ENCODE data around the gene TTLL11. TPM values are rescaled to one million over a fixed set of nuclear protein-coding genes. Genes with fewer than 3 reads are reported as not detected.

The TTLL11 gene
- total RNA-seq, 4 donors from 2014 or later = 3.2 to 11.8 (median 9.0) TPM

DNA sequence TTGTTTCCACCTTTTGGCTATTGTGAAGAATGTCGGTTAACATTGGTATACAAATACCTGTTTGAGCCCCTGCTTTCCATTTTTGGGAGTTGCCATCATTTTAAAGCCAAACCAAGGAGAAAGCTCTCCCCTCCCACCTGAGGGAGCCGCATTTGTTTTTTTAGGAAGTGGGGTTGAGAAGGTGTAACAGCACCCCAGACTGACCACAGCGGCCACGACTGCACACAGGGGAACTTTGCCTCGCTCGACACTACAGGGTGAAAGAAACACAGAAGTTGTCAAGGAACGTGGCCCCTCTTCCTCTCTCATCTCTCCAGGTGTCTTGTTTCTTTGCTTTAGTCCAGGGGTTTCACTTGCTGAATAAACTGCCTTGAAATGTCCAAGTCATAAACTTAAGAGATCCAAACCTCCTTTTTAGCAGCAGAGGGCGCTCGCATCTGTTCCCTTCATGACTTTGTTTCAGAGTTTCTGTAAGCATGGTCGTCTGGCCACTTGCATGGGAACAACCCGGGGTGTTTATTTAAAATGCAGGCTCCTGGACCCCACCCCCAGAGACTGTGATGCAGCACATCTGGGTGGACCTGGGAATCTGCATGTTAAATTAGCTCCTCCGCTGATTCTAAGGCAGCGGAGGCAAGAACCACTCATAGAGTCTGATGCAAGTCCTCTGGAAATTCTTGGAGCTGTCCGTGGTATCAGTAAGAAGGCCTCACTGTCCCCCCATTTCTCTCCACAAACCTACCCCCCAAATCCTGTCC lies 2.1 kb upstream of the TTLL11 start:
- Histone ChIP-seq H3K4me3 (no peak overlapping the region), H3K9me3 (no peaks in the 10 kb centered on the region), H3K27ac (no peak overlapping the region), H3K36me3 (no peaks in the 10 kb centered on the region), H3K4me1 (peaks cover 20 to 47% (median 23%) of the 10 kb centered on the region in 3 donors), H3K27me3 (no peaks in the 10 kb centered on the region)
- TF ChIP-seq POLR2A (IDR thresholded peaks at IDR 0.05) = no peak
- TF ChIP-seq, protein P1, sequence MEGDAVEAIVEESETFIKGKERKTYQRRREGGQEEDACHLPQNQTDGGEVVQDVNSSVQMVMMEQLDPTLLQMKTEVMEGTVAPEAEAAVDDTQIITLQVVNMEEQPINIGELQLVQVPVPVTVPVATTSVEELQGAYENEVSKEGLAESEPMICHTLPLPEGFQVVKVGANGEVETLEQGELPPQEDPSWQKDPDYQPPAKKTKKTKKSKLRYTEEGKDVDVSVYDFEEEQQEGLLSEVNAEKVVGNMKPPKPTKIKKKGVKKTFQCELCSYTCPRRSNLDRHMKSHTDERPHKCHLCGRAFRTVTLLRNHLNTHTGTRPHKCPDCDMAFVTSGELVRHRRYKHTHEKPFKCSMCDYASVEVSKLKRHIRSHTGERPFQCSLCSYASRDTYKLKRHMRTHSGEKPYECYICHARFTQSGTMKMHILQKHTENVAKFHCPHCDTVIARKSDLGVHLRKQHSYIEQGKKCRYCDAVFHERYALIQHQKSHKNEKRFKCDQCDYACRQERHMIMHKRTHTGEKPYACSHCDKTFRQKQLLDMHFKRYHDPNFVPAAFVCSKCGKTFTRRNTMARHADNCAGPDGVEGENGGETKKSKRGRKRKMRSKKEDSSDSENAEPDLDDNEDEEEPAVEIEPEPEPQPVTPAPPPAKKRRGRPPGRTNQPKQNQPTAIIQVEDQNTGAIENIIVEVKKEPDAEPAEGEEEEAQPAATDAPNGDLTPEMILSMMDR (IDR thresholded peaks at IDR 0.05) = peak in 5 of 6 experiments; percentile 37 to 64 (median 41)
- DNase-seq = no peak
- intact Hi-C loops (cut with DNase I) = no loop called here
- WGBS, 2 donors = 22 to 32% methylated on average over 12 to 14 of the region's 14 CpGs

DNA sequence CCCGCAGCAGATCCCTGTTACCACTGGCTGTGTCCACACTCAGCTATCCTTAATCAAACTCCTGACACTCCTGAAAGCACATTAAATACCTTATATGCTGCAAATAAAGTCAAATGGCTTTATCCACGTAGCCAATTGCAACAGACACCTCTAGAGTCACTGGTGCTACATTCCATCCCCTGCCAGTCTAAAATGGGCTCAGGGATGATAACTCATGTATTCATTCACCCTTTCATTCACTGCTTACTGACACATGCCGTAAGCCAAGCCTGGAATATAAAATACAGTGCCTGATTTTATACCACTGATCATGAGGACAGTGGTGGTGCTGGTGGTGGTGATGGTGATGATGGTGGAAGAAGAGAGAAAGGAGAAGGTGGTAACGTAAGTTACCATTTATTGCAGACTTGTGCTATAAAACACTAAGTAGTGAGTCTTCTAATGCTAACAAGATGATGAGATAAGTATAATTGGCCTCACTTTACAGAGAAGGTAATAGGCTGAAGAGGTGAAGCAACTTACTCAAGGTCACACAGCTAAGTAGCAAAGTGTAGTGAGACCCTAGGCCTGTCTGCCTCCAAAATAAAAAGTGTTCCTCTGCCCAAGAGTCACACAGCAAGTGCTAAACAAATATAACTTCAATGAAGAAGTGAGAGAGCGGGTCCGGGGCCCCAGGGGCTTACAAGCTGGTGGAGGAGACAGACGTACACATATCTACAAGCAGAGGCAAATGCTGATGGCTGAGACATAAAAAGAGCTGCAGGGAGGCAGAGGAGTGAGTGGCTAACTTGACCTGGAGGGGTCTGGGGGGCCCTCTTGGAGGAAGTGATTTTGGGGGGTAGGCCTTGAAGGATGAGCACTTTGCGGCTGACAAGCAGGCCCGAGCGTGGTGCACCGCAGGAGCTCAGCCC lies 1.2 kb downstream of the TTLL11 start:
- Histone ChIP-seq H3K4me1 (peaks cover 19 to 54% (median 23%) of the 10 kb centered on the region in 3 donors), H3K27me3 (no peaks in the 10 kb centered on the region), H3K27ac (peak overlapping the region; percentile 70 to 88 (median 82)), H3K4me3 (peak overlapping the region; percentile 78 to 88 (median 87)), H3K9me3 (no peaks in the 10 kb centered on the region), H3K36me3 (peaks cover 0 to 4% (median 0%) of the 10 kb centered on the region in 3 donors)
- 35 to 50% methylated on average over 11 of the region's 11 CpGs for whole genome bisulfite sequencing, 2 donors
- TF ChIP-seq, protein P1 (IDR thresholded peaks at IDR 0.05) = no peak
- no peak for TF ChIP-seq POLR2A (IDR thresholded peaks at IDR 0.05)
- intact Hi-C loops (cut with DNase I) = no loop called here
- DNase-seq = no peak

DNA sequence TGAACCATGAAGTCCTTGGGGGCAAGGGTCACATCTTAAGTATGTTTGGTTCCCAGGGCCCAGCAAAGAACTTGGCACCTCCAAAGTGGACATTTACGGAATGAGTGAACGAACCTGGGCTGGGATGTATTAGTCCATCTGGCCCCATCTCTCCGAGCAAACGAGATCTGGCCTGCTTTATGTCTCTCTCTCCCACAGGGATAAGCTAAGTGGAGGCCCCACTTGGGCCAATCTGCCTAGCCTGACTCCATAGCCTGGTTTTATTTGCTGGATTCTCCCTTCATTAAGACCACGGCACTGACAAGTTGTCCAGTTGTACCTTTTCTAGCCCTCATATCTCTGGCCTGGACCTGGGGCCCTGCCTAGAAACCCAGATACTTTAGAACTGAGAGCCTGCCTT lies 2.1 kb downstream of the TTLL11 start:
- Histone ChIP-seq H3K9me3 (no peaks in the 10 kb centered on the region), H3K27me3 (no peaks in the 10 kb centered on the region), H3K27ac (no peak overlapping the region), H3K4me1 (peaks cover 19 to 54% (median 23%) of the 10 kb centered on the region in 3 donors), H3K36me3 (peaks cover 0 to 4% (median 0%) of the 10 kb centered on the region in 3 donors), H3K4me3 (peak overlapping the region in 1 of 4 donors; percentile 87)
- no peak for TF ChIP-seq POLR2A (IDR thresholded peaks at IDR 0.05)
- TF ChIP-seq, protein P1 (IDR thresholded peaks at IDR 0.05) = no peak
- 85 to 91% methylated on average over 5 of the region's 5 CpGs for WGBS, 2 donors
- intact Hi-C loops (cut with DNase I) = no loop called here
- DNase-seq = no peak

DNA sequence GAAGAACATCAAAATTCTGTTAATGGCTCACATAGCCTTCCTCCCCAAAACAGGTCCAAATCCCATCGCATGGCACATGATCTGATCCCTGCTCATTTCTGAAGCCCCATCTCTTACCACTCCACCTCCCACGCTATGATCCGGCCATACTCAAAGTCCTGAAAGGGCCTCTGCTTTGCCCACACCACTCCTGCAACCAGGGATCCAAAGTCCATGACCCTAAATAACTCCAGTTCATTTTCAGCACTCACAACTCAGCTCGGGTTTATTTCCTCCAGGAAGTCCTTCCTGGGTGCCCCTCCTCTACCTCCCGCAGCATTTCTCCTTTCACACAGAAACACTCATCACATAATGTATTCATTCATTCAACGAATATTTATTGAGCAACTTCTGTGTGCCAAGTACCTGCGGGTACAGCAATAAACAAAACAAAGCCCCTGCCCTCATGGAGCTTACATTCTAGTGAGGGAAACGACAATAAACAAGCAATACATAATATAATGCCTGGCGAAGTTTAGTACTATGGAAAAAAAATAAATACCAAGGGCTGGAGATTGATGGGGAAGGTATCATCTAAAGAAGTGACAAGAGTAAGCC lies 2.7 kb downstream of the TTLL11 start:
- Histone ChIP-seq H3K4me1 (peaks cover 19 to 52% (median 23%) of the 10 kb centered on the region in 3 donors), H3K4me3 (no peak overlapping the region), H3K9me3 (no peaks in the 10 kb centered on the region), H3K27ac (no peak overlapping the region), H3K27me3 (no peaks in the 10 kb centered on the region), H3K36me3 (peaks cover 0 to 4% (median 0%) of the 10 kb centered on the region in 3 donors)
- 85 to 87% methylated on average over 9 of the region's 9 CpGs for WGBS, 2 donors
- TF ChIP-seq, protein P1 (IDR thresholded peaks at IDR 0.05) = no peak
- TF ChIP-seq POLR2A (IDR thresholded peaks at IDR 0.05) = no peak
- intact Hi-C loops (cut with DNase I) = no loop called here
- no peak for DNase-seq
